Glomerular visceral epithelial cell (primary cell): ENCODE results near the gene PLEKHA5.
A peak's percentile ranks its signal among the peaks of the same experiment; 100 is the strongest.
"Not testable (repeated sequence)": the region's sequence is repeated elsewhere in the genome, so short reads cannot be mapped to it uniquely, and the experiment has no call there.

Experiments
- DNase-seq: peaks from one replicate; pipeline ENCODE4 v3.0.0-alpha.2; 2016; ENCODE audit errors: extremely low spot score

PLEKHA5 gene

DNA sequence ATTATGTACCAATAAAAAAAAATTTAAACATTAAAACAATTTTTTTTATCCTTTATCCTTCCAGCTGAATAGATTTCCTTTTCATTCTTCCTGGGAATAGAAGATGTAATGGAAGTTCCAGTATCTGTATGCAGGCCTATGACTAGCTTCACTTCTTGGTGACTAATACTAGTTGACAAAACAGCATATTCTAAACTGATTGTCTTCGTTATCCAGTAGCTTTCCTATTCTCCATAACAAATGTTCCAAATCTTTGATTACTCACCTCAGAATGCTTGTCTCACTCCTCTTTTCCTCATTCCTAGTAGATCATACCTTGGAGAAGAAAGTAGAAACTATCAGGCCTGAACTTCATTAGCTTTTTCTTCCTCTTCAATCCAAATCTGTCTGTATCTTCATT, 70.7 kb downstream of the PLEKHA5 start:
- DNase-seq, result no peak

DNA sequence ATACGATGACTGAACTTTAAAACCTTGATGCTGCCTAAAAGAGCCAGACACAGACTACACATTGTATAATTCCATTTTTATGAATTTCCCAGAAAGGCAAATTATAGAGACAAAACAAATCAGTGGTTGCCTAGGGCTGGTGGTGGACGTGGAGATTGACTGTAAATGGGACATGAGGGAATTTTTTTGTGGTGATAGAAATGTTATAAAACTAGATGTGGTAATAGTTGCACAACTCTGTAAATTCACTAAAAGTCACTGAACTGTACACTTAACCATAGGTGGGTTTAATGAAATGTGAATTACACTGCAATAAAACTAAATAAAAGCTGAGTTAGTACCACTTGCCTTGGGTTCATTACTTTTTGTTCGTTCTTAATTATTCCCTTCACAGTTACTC, 72.1 kb downstream of the PLEKHA5 start:
- peak; percentile 55 for DNase-seq

DNA sequence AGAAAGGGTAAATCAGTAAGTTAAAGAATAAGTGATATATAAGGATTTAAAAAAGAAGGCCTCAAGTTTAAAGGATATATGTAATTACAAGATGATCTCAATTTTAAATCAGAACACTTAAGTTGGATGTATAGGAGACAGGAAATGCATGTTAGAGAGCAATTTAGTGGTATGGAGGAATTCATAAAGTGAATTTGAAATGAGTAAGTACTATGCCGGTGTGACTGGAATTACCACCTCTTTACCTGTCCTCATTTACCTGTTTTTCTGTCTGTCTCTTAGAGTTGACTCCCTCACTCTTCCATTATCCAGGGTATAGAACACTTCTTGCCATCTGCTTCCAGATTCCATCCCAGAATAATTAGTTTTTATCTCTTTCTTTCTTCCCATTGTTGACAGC, 73.5 kb downstream of the PLEKHA5 start:
- DNase-seq, result no peak

DNA sequence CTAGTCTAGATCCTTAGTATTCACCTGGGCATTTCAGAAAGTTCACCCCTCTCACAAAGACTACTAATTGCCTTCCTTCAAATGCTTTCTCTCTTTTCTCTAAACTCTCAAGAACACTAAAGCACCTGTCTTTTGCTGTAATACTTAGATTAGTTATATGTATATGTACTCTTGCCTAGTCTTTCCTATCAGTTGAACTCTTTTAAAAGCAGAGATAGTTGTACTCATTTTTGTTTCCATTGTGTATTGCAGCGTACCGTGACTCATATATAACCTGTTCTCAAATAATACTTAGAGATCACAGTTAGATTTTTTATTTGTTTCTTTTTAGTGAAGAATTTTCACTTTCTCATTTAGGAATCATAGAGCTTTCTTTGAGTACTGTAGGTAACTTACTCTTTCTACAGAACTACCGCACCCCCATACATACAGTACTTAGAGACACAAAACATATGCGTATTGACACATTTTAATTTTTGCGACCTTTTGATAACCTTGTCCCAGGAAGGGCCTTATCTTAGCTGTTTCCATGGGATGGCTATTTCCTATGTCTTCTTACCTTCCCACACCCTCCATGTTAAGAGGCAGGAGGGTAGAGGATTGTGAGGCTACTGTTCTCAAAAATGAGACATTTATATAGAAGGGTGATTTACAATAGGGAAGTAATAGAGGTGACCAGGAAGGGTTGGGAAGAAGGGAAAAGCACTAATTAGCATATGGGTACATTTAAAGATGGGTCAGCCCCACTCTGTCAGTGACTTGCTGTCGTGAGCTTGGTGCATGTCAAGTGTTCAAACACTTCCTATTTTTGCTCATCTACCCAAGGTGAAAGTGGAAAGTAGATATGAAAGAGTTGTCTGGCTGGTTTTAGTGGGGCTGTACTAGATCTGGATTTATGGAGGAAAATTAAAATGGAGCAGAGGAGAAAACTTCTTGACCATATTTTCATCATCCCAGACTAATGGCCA, 74.3 kb downstream of the PLEKHA5 start:
- no peak for DNase-seq

DNA sequence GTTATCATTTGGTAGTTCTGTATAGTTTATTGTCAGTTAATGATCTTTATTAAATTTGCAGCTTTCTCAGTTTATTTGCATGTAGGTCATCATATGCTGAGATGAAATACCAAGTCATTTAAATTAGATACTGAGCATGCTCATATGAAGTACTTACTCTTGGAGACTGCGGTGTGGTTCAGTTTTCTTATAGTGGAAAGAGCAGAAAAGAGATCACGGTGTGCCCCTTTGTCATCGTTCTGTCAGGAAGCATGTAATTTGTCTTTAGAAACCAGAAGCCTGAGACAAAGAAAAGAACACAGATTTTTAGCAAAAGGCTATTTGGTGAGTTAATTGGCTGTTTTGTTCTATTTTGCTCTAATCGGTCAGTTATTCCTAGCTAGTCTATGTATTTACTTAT, 75.6 kb downstream of the PLEKHA5 start:
- no peak for DNase-seq

DNA sequence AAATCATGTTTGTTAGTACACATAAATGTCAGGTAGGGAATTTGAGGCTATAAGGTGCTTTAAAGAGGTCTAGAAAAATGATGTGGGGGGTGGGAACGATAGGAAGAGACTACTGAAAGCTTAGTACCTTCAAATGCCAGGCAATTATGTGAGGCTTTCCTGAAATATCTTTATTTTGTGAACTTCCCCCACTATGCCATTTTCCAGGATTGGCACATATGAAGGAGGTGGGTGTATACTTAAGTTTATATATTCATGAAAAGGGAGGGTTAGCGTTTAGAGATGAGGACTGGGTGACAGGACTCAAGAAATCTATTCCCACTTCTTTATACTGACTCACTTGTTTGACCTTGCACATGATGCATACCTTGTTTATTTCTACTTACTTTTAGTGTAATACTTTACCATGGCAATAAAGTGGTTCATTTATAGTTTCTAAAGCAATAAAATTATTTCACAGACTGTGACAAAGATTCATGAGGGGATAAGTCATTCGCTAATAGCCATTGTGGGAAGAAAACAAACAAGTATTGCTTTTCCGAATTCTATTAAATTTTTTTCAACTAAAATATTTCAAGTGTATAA, 77.1 kb downstream of the PLEKHA5 start:
- no peak for DNase-seq

DNA sequence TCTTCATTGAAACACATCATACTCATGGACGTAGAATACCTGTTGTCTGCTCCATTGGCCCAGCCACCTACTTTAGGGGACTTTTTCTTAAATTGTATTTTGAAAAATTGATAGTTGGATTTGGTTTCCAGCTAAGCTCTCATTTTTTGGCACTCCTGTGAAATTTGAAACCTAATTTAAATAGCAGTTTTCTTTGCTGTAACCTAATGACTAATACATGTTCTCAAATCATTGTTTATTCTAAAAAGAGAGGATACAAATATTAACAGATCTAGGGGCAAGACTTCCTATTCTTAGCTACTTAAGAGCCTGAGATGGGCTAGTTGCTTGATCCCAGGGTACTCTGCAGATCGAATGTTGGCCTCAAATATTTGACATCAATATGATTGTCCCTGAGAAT, 78.9 kb downstream of the PLEKHA5 start:
- no peak for DNase-seq

DNA sequence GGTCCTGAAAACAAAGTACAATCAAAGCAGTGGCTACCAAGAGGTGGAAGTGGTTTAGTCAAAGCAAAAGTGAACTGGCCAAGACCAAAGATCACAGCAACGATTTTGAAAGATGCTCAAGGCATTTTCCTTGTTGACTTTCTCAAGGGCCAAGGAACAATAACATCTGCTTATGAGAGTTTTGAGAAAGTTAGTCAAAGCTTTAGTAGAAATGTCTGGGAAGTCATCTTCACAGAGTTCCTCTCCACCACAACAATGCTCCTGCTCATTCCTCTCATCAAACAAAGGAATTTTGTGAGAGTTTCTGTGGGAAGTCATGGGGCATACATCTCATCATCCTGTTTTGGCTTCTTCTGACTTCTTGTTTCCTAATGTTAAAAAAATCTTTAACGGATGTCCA, 80.1 kb downstream of the PLEKHA5 start:
- no peak for DNase-seq

DNA sequence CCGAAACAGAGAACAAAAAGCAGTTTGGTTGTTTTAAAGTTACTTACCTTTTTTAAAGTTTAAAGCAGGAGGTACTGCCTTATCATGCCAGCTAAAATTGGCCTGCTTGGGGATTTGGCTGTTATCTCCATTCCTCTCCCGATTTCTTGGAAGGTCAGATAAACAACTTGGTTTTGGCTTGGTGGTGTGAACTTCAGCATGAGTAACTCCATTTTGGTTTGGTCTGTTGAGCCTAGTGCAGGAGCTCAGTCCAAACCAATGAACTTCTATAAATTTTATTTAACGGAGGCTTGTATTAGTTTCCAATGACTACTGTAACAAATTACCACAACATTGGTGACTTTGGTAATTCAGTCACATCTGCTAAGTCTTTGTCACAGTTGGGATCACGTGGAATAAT, 82.3 kb downstream of the PLEKHA5 start:
- DNase-seq, result no peak

DNA sequence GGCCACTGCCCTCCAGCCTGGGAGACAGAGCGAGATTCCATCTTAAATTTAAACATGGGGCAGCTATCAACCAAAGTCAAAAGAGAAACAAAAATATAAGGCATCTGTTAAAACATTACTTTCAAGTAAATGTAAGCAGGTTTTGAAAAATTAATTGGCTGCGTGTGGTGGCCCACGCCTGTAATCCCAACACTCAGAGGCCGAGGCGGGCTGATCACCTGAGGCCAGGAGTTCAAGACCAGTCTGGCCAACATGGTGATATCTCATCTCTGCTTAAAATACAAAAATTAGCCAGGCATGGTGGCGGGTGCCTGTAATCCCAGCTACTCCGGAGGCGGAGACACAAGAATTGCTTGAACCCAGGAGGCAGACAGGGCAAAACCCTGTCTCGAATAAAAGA, 82.7 kb downstream of the PLEKHA5 start:
- DNase-seq, result no peak

DNA sequence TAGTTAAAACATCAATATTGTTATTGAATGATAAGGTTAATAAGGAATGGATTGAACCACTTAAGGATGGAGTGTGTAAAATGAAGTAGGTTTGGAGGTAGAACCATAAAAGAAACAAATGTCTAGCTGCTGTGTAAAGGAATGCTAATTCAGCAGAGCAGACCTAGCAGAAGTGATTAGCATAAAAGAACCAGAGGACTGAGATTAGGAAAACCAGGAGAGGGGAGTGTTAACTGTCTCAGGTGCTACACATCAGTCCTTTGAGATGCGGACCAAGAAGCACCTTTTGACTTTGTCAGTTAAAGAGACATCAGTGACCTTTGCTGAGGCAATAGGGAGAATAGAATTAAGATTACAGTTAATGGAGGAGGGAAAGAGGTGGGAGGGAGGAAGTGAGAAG, 84.5 kb downstream of the PLEKHA5 start:
- DNase-seq, result no peak

DNA sequence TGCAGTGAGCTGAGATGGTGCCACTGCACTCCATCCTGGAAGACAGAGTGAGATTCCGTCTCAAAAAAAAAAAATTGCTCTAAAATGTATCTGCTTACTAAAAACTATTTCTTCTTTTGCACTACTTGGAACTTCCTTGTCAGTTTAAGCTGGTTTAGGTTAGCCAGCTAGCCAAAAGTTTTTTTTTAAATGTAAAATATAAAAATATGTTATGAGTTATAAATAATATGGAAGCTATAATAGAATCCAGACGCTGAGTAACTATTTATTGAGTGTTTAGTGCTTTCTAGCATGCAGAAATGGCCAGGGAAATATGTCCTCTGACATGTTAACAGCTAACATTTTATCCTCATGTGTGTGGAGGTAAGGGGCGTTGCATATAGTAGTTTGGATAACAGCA, 85.6 kb downstream of the PLEKHA5 start:
- DNase-seq, result no peak

DNA sequence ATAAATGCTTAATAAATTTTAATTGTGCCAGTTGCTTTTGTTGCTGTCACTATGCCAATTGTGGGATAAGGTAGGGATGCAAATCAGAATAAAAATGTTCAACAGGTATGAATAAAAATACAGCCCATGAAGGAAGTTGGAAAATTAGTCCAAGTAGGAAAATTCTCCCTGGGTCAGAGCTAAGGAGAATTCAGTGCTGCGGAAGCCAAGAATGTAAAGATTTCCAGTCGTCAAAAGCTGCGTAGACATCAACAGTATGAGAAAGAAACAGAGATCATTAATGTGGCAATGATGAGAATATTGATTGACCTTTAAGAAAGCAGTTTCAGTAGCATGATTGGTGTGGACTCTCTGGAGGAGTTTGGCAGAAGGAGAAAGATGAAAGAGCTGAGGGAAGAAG, 87.9 kb downstream of the PLEKHA5 start:
- no peak for DNase-seq

DNA sequence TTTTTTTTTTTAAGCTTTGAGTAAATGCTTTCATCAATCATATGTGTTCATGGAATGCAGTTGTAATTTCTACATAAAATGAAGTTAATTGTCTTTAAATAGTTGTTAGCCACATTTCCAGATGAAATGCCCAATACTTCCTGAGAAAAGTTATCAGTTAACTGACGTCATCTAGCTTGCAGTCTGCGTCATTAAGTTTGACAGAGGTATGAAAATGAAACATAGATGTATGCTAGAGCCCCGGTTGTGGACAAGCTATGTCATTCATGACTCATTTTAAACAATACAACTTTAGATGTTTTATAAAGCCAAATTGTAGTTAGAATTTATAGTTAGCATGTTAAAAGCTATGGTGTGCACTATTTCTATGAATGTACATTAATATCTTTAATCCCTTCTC, 90.7 kb downstream of the PLEKHA5 start:
- no peak for DNase-seq

DNA sequence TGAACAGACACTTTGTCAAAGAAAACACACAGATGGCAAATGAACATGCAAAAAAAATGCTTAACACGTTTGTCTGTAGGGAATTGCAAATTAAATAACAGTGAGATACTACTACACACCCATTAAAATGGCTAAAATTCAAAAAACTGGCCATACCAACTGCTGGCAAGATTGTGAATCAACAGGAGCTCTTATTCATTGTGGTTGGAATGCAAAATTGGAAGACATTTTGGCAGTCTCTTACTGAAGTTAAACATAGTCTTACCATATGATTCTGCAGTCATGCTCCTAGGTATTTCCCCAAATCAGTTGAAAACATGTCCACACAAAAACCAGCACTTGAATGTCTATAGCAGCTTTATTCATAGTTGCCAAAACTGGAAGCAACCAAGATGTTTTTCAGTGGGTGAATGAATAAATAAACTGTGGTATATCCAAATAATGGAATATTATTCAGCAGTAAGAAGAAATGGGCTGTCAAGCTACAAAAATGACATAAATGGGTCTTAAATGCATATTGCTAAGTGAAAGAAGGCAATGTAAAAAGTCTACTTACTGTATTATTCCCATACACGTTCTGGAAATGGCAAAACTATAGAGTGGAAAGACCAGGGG, 91.4 kb downstream of the PLEKHA5 start:
- no peak for DNase-seq

DNA sequence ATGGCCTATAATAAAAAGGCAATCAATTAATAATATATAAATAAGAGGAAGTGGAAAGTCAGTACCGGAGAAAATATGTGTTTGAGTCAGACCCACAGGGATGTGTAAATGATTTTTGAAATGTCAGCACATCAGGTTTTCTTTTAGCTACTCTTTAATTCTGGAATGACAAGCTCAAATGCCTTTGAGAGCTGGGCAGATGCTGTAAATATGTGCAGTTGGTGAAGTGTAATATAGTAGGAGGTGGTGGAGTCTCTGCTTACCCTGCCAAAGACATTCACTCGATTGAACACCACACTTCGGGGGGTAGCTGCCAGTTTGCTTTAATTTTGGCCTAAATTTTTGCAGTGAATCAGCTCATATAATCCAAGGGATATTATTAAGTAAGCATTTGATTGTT, 93.0 kb downstream of the PLEKHA5 start:
- peak; percentile 47 for DNase-seq

DNA sequence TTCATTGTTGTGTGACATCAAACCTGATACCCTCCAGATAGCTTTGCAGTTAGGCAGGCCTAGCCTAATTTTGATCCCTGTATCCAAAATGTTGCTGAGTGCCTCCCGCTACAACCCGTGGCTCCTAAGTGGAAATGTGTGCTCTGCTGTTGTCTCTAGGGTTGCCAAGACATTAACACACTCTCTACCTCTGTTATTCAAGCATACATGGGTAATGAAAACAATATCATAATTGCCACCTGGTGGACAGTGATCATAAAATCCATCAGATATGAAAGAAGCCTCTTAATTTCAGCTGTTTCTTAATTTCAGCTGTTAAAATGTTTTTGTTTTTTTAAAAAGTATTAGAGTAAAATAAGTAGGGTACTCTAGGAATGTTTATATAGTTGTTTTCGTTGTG, 93.5 kb downstream of the PLEKHA5 start:
- DNase-seq, result peak; percentile 48

DNA sequence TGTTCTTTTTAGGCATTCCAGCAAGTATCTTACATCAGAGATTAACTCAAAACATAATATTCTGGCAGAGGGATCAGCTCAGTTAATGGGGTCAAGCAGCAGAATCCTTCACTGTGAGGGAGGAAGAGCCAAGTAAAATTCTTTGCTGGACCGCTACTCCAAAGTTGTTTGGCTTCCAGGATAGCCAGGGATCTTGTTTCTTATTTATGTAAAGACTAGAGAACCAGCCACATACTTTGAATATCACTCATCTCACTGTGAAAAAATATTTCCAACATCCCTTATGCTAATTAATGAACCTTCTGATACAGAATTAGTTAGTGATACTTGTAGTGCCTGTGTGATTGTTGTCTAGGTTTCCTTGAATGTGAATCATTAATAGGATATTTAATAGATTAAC, 94.2 kb downstream of the PLEKHA5 start:
- no peak for DNase-seq

DNA sequence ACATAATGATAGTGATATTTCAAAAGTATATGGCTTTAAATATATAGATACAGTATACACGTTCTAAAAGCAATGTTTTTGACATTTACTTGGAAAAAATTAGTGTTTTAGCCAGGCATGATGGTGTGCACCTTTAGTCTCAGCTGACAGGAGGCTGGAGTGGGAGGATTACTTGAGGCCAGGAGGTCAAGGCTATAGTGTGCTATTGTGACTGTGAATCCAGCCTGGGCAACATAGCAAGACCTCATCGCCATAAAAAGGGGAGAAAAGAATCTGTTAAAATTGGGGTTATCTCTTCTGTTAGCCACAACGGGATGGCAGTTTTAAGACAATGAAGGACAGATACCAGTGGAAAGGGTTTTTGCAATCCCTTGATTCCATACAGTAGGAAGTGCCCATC, 95.2 kb downstream of the PLEKHA5 start:
- no peak for DNase-seq

DNA sequence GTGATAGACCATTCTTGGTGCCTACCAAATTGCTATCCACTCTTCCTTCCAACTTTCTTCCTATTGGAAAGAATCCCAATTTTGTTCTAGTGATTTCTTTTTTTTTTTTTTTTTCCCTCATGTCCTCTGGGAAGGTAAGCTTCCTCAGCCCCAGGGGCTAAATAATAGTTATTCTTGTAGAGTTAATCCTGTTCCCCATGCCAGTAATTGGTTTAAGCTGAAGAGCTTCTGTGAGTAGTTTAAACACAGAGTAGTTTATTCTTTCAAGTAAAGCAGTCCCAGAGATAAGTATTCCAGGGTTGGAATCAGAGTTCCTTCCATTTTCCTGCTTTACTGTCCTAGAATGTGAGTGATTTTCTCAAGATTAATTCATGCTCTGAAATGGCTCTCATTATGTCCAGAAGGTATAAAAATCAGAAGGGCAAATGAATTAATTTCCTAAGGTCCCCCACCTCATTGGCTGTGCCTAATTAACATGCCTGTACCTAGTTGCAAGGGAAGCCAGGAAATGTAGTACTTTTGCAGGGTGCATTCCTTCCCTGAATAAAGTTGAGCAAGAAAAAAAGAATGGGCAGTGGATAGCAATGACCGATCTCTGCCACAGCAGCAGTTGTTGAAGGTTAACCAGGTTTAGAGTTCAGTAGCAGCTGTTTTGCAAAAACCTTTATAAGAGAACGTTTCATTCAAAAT, 97.8 kb downstream of the PLEKHA5 start:
- DNase-seq, result no peak

DNA sequence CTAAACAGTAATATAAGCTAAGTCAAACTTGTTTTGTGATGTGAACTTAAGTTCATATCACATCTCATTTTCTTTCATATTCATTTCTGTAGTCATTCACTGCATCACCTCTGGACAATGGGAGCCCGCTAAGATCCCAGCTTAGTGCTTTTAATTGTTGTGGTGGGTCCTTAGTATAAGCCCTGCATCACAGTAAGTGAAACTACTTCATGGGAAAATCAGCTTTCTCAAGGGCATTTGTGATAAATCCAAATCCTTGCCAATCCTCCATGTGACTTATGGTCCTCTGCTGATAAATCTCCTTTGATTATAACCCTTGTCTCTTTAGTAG, 98.3 kb downstream of the PLEKHA5 start:
- DNase-seq, result no peak

DNA sequence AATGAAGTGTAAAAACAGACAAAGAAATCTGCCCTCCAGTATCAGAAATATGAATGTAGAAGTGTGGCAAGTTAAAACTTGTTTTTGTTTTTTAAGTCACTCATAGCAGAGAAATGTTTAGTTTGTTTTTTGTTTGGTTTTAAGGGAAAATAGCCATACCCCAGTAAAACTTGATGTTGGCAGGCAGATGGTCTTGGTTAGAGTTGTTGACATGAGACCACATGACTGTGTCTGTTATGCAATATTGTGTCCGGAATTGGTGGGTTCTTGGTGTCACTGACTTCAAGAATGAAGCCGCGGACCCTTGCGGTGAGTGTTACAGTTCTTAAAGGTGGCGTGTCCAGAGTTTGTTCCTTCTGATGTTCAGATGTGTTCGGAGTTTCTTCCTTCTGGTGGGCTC, 99.5 kb downstream of the PLEKHA5 start:
- DNase-seq, result not testable (repeated sequence)
